ENCODE results near the gene TCERG1L.

GRCh38 chr10:131314148-131314547 lies 2.6 kb upstream of the TCERG1L start:
- TF ChIP-seq CTCF (IDR thresholded peaks at IDR 0.05) = no peak
- no peak for TF ChIP-seq POLR2A (IDR thresholded peaks at IDR 0.05)

Measured in stomach (tissue), 4 donors.